SK-N-SH (cell line): ENCODE measurements around the gene WFDC2. TPM values are rescaled to one million over a fixed set of nuclear protein-coding genes. Genes with fewer than 3 reads are reported as not detected.

ENCODE experiments used
- CTCF ChIA-PET: fragments of 300-600, 350-600 bp; formaldehyde crosslinking; extraction: SDS; loops from one replicate; lab custom pipeline; 2021; lab: Yijun Ruan, JAX
- POLR2A ChIA-PET: fragments of 350-600 bp; sonication (Branson Sonifier 250); formaldehyde crosslinking; extraction: SDS; loops from one replicate; lab custom pipeline; 2020; ENCODE audit warnings: antibody characterized with exemption, inconsistent platforms; lab: Yijun Ruan, JAX
- DNase-seq: peaks from one replicate; pipeline ENCODE4 v3.0.0; 2012
- H2AFZ ChIP-seq: fragments of 200-600 bp; sonication (generic); 2 replicates; pipeline ENCODE4 v1.8.1; 2016; ENCODE audit warnings: antibody characterized with exemption, mild to moderate bottlenecking, low read depth
- H3F3A ChIP-seq: fragments of 200-600 bp; sonication (generic); replicated peaks from 2 replicates; pipeline ENCODE3; 2016; ENCODE audit warnings: antibody characterized with exemption, mild to moderate bottlenecking; ENCODE audit not compliant: insufficient read depth
- H3K27ac ChIP-seq, 2 experiments: fragments of 200-500 bp in 1 of 2; fragments of 200-600 bp in 1 of 2; sonication (Bioruptor generic) in 1 of 2; sonication (generic), shearing (Covaris generic) in 1 of 2; 2 replicates each; pipeline versions ENCODE4 v1.5.1 to v1.6.1; 2014 to 2016; ENCODE audit warnings: low read depth in 2 of 2, inconsistent platforms in 1 of 2, low read length in 1 of 2, mild to moderate bottlenecking in 1 of 2, mixed read lengths in 1 of 2
- H3K27me3 ChIP-seq: fragments of 200-600 bp; sonication (generic), shearing (Covaris generic); 2 replicates; pipeline ENCODE4 v1.6.1; 2016; ENCODE audit warnings: mixed run types; ENCODE audit not compliant: insufficient read depth
- H3K36me3 ChIP-seq, 2 experiments: fragments of 200-500 bp in 1 of 2; fragments of 200-600 bp in 1 of 2; sonication (Bioruptor generic) in 1 of 2; sonication (generic) in 1 of 2; replicated peaks in 1 of 2; 2 replicates each; pipeline versions ENCODE3 to v1.5.1; 2014 to 2016; ENCODE audit warnings: low read length in 1 of 2, mild to moderate bottlenecking in 1 of 2; ENCODE audit not compliant: insufficient read depth in 2 of 2, control insufficient read depth in 1 of 2
- H3K4me1 ChIP-seq, 2 experiments: fragments of 200-500 bp in 1 of 2; fragments of 200-600 bp in 1 of 2; sonication (Bioruptor generic) in 1 of 2; sonication (generic), shearing (Covaris generic) in 1 of 2; 2 replicates each; pipeline versions ENCODE4 v1.5.1 to v1.6.1; 2014 to 2016; ENCODE audit warnings: low read depth in 1 of 2, low read length in 1 of 2, mixed run types in 1 of 2; ENCODE audit not compliant: insufficient read depth in 2 of 2, control insufficient read depth in 1 of 2
- H3K4me2 ChIP-seq: fragments of 200-600 bp; sonication (generic), shearing (Covaris generic); 2 replicates; pipeline ENCODE4 v1.6.1; 2017; ENCODE audit warnings: mixed run types
- H3K4me3 ChIP-seq, 2 experiments: fragments of 200-500 bp in 1 of 2; fragments of 200-600 bp in 1 of 2; sonication (Bioruptor generic) in 1 of 2; sonication (generic), shearing (Covaris generic) in 1 of 2; 2 replicates each; pipeline versions ENCODE4 v1.5.1 to v1.8.1; 2014 to 2016; ENCODE audit warnings: low read depth in 2 of 2, inconsistent platforms in 1 of 2, low read length in 1 of 2, mild to moderate bottlenecking in 1 of 2, mixed read lengths in 1 of 2, moderate library complexity in 1 of 2
- H3K79me2 ChIP-seq: fragments of 200-600 bp; sonication (generic); 2 replicates; pipeline ENCODE4 v1.8.1; 2017; ENCODE audit warnings: mild to moderate bottlenecking; ENCODE audit not compliant: insufficient read depth
- H3K9ac ChIP-seq: fragments of 200-600 bp; sonication (generic); 2 replicates; pipeline ENCODE4 v1.6.1; 2017; ENCODE audit warnings: mixed run types
- H3K9me2 ChIP-seq: fragments of 200-600 bp; sonication (generic); 2 replicates; pipeline ENCODE4 v1.6.1; 2017; ENCODE audit warnings: mixed run types
- H3K9me3 ChIP-seq: fragments of 200-600 bp; sonication (generic); 2 replicates; pipeline ENCODE4 v1.6.1; 2017; ENCODE audit warnings: mixed run types, mild to moderate bottlenecking, moderate library complexity
- H4K20me1 ChIP-seq: fragments of 200-600 bp; sonication (generic); 2 replicates; pipeline ENCODE4 v1.6.1; 2017; ENCODE audit warnings: mild to moderate bottlenecking, mixed run types; ENCODE audit not compliant: insufficient read depth
- CHD2 ChIP-seq: fragments of 150-350 bp; IDR thresholded peaks from 2 replicates; pipeline ENCODE4 v1.6.1; 2018; ENCODE audit warnings: low read length; ENCODE audit not compliant: partially characterized antibody
- ELF1 ChIP-seq: IDR thresholded peaks from 2 replicates; pipeline ENCODE4 v1.4.0; 2012
- EP300 ChIP-seq, 2 experiments: IDR thresholded peaks; 2 replicates each; pipeline versions ENCODE4 v1.4.0 to v1.6.1; 2012; ENCODE audit warnings: borderline replicate concordance in 1 of 2, low read depth in 1 of 2, low read length in 1 of 2
- EZH2phosphoT487 ChIP-seq: fragments of 200-600 bp; sonication (generic); IDR thresholded peaks from 2 replicates; pipeline ENCODE4 v1.6.1; 2017; ENCODE audit warnings: low read depth, mixed run types, mild to moderate bottlenecking, antibody characterized with exemption, moderate library complexity, borderline replicate concordance
- FOSL2 ChIP-seq: IDR thresholded peaks from 2 replicates; pipeline ENCODE4 v1.4.0; 2012; ENCODE audit warnings: low read depth, mild to moderate bottlenecking, moderate library complexity, borderline replicate concordance
- NFIC ChIP-seq: IDR thresholded peaks from 2 replicates; pipeline ENCODE4 v1.4.0; 2012; ENCODE audit warnings: borderline replicate concordance
- PBX3 ChIP-seq: IDR thresholded peaks from 2 replicates; pipeline ENCODE4; 2012
- RAD21 ChIP-seq: IDR thresholded peaks from 2 replicates; pipeline ENCODE4 v1.6.1; 2012; ENCODE audit warnings: mild to moderate bottlenecking, low read length
- RCOR1 ChIP-seq: fragments of 150-350 bp; IDR thresholded peaks from 2 replicates; pipeline ENCODE4 v1.6.1; 2017; ENCODE audit warnings: antibody characterized with exemption, low read length
- REST ChIP-seq: IDR thresholded peaks from 2 replicates; pipeline ENCODE4 v1.6.1; 2012; ENCODE audit warnings: mild to moderate bottlenecking, low read depth, low read length, moderate library complexity
- TCF12 ChIP-seq: IDR thresholded peaks from 2 replicates; pipeline ENCODE4 v1.4.0; 2012
- TEAD4 ChIP-seq: IDR thresholded peaks from 2 replicates; pipeline ENCODE4 v1.4.0; 2012; ENCODE audit warnings: mild to moderate bottlenecking, borderline replicate concordance; ENCODE audit not compliant: insufficient read depth
- WGBS: methylation state at CpG from one replicate; pipeline ENCODE4 v1.1.6; 2017; ENCODE audit warnings: low lambda C conversion rate; 5-methylcytosine and 5-hydroxymethylcytosine counted together
- polyA plus RNA-seq, 3 experiments: library from polyadenylated mRNA; depleted of rRNA; stranded (reverse); fragments of >200 nt; gene quantifications; 2 replicates each; pipeline ENCODE4 v1.2.3, GENCODE V29; 2012
- TF ChIP-seq, protein P1 (sequence below): fragments of 150-350 bp; IDR thresholded peaks from 2 replicates; pipeline ENCODE4 v1.6.1; 2016; ENCODE audit warnings: mild to moderate bottlenecking, low read depth, low read length

Gene WFDC2
- polyA plus RNA-seq, 1 of the 3 experiments (the other 2 are of a cell fraction): 0.21 TPM

GRCh38 chr20:45479822-45480221, 10.3 kb downstream of the WFDC2 start:
- H3K9me3 ChIP-seq: no peaks in the 10 kb centered on the region
- no peaks in the 10 kb centered on the region for H3K36me3 ChIP-seq
- no peaks in the 10 kb centered on the region for H3F3A ChIP-seq
- TF ChIP-seq FOSL2 (no peak), NFIC (no peak), TCF12 (no peak)
- no peak overlapping the region for H3K27ac ChIP-seq
- H3K9me2 ChIP-seq: no peaks in the 10 kb centered on the region
- no peak overlapping the region for H3K4me2 ChIP-seq
- no peak overlapping the region for H3K9ac ChIP-seq
- CTCF ChIA-PET: interaction anchor here (1.6 kb wide), 1 partner anchor 291 kb away, joined by 5 read pairs; no protein-coding TSS in a partner anchor
- DNase-seq: no peak
- peaks cover 21% of the 10 kb centered on the region for H3K27me3 ChIP-seq
- 28% methylated on average over 7 of the region's 7 CpGs for WGBS
- H3K4me1 ChIP-seq: no peaks in the 10 kb centered on the region
- no peak overlapping the region for H2AFZ ChIP-seq
- H3K79me2 ChIP-seq: no peaks in the 10 kb centered on the region
- POLR2A ChIA-PET: no interaction called here
- H4K20me1 ChIP-seq: no peaks in the 10 kb centered on the region
- H3K4me3 ChIP-seq: no peak overlapping the region

- no peak overlapping the region for H3K27ac ChIP-seq
- no peak overlapping the region for H3K9ac ChIP-seq
- H4K20me1 ChIP-seq: no peaks in the 10 kb centered on the region
- no peak overlapping the region for H3K4me3 ChIP-seq
- H3K9me2 ChIP-seq: no peaks in the 10 kb centered on the region
- H3K4me2 ChIP-seq: no peak overlapping the region
- no peak for DNase-seq
- H3K27me3 ChIP-seq: peaks cover 21% of the 10 kb centered on the region
- ChIA-PET CTCF (interaction anchor here (1.0 to 2.0 kb wide), 3 partner anchors 13 to 287 kb away, joined by 3 to 4 read pairs (median 4); no protein-coding TSS in a partner anchor), POLR2A (no interaction called here)
- no peaks in the 10 kb centered on the region for H3K4me1 ChIP-seq
- no peaks in the 10 kb centered on the region for H3K36me3 ChIP-seq
- no peaks in the 10 kb centered on the region for H3K79me2 ChIP-seq
- TF ChIP-seq TEAD4 (no peak), PBX3 (no peak), EZH2phosphoT487 (no peak), REST (no peak), ELF1 (no peak), RAD21 (no peak), EP300 (IDR thresholded peaks at IDR 0.05; ENCODE audit: borderline replicate concordance in 1 of 2, low read depth in 1 of 2, low read length in 1 of 2) (no peak), TCF12 (no peak), CHD2 (no peak), RCOR1 (no peak)
- TF ChIP-seq, protein P1, sequence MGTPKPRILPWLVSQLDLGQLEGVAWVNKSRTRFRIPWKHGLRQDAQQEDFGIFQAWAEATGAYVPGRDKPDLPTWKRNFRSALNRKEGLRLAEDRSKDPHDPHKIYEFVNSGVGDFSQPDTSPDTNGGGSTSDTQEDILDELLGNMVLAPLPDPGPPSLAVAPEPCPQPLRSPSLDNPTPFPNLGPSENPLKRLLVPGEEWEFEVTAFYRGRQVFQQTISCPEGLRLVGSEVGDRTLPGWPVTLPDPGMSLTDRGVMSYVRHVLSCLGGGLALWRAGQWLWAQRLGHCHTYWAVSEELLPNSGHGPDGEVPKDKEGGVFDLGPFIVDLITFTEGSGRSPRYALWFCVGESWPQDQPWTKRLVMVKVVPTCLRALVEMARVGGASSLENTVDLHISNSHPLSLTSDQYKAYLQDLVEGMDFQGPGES: no peak
- TF ChIP-seq, all 33 proteins: peak for 0
- H3K9me3 ChIP-seq: no peaks in the 10 kb centered on the region
- WGBS: 23% methylated on average over 6 of the region's 6 CpGs
- no peaks in the 10 kb centered on the region for H3F3A ChIP-seq
- no peak overlapping the region for H2AFZ ChIP-seq
Observed at GRCh38 chr20:45484676-45485075, 15.1 kb downstream of the WFDC2 start.
